GM21786 (cell line): Measurements from ENCODE around the gene C6orf136.

Experiments used
- ATAC-seq: cut with Tn5 transposase; IDR thresholded peaks from one replicate; pipeline ENCODE4 v1.9.1; 2021; ENCODE audit not compliant: unreplicated experiment

The C6orf136 gene

DNA sequence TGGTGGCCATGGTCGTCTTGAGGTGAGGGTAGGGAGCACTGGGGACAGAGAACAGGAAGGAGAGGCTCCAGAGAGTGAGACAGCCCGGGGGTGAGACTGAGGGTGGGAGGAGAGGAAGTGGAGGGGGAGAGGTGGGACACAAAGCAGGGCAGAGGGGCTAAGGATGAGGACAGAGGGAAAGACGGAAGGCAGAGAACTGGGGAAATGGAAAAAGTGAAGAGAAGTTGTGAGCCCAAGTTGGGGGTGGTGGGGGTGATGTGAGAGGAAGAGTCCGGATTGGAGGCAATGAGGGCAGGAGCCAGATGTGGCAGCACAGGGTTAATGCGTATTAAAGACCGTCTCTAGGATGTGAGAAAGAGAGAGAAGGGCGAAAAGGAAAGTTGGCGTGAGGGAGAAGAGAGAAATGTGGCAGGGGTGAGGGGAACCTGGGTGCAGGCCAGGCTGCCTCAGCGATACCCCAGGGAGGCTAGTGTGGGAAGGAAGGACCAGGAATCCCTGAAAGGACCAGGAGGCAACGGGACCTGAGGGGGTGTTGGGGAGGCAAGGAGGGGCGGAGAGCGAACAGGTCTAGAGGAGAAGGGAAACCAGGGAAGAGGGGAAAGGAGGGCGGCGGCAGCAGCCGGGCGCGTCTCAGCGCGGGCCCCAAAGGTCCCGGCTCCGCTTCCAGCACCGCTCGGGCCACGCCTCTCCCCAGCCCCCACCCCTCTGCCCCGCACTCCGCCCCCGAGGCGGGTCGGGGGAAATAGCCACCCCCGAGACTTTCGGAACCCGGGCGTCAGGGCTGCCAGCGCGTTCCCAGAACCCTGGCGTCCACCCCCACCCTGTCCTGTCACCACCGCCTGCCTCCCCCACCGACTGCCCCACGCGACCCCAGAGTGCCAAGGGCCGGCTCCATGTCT lies 39.3 kb downstream of the C6orf136 start, which contains the start of gene PPP1R18:
Gene PPP1R18, minus strand, starts transcription at position 637 of the 899 bp plus-strand sequence. Its CDS starts 627 bp downstream, at position 10.
- no peak for ATAC-seq

DNA sequence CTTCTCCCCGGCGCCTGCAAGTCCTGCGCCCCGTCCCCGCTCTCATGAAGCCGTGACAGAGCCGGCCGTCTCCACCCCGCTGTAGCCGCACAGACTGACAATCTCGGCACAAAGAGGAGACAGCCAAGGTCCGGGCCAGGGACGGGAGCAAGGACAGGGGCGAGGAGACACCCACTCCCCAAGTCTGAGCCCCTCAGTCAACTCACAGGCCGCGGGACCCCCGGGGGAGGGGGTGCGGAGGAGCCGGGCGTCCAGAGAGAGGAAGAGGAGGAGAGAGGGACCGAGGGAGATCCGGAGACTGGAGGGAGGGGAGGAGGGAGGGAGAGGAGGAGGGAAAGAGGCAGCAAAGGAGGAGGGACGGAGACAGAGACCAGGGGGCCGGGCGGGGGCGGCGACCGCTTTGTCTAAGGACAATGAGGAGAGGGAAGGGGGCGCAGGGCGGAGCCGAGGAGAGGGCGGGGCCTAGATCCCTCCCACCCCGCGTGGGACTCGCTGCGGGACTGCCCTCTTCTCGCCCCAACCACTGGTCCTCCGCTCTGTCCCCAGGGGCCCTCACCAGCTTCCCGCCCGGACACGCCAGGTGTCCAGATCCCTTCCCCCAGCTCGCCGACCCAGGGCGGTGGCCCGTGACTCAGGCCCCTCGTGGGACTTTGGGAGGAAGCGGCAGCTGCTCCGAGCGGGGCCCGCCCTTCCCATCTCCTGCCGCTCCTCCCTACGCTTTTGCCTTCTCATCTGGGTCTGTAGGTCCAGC lies 40.1 kb downstream of the C6orf136 start:
- peak; percentile 48 for ATAC-seq

DNA sequence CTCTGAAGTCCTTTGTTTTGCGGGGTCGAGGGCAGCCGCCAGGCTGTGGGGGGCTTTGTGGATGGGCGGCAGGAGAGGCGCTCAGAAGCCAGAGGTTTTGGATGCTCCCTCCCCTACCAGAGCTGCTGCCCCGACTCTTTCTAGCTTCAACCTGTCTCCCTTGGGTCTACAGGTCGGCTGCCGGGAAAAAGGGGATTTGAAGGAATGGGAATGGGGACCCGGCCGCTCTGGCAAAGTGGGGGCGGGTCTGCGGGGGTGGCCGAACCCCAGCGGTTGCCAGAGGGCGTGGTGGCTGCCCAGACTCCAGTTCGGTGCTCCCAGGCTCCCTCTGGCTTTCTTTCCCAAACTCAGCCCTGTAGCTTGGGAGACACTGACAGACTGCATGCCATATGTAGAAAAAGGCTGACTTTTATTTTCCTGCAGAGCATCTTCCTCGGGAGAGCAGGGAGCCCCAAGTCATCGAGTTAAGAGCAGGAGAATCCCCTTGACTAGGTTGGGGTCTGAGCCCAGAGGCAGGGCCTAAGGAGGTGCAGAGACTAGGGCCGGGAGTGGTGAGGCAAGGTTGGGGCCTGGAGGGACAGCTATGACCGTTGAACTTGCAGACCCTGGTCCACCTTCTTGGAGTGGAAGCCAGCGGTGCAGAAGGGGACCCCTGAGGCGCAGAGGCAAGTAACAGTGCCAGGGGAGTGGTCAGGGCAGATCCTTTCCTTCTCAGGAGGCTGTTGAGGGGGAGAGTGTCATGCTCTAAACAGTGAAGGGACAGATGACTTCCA lies 40.9 kb downstream of the C6orf136 start:
- ATAC-seq, result no peak

DNA sequence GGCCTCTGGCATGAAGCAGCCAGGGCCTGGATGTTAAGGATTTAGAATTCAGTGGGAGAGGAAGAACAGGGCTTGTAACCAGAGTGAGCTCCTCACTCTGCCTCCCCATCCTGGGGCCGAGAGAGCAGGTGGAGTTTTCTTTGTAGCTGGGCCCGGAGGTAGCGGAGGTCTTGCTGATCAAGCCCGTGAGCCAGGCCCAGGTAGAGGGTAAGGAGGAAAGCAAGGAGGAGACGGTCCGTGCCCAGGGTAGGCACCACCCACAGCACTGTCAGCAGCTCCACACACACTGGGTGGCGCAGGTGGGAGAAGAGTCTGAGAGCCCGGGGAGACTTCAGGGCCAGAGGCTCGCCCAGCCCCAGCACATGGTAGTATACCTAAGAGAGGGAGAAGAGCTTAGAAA lies 41.6 kb downstream of the C6orf136 start:
- ATAC-seq, result no peak

DNA sequence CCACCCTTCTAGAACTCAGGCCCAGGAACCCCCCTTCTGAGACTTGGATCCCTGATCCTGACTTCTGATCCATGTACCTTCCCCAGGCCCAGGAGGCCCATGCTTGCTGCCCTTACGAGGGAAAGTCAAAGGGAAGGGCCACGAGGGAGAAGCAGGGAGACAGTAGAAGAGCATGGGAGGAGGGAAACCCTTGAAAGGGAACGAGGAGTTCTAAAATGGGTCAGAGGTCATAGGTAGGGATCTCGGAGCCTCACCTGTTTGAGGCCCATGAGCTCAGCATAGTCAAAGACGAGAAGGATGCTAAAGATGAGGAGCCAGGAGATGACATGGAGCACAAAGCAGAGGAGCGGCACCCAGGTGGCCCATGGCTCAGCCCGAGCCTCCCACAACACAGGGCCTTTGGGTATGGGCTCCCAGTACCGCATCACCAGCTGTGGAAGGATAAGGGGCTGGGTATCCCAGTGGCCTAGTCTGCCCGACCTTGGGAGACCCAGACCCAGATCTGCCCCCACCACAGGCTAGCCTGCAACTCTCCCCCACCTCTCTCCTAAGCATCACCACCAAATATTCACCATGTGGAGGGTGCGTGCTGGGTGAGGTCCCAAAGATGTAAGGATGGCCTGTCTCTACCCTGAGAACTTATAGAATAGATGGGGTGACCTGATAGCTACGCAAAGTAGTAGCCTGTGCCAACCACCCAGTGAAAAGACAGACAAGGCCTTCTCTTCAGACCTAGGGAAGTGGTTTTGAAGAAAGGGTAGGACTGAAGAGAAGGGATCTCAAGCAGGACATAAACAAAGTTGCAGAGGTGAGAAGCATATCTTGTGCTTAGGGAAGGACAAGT lies 42.3 kb downstream of the C6orf136 start:
- no peak for ATAC-seq

DNA sequence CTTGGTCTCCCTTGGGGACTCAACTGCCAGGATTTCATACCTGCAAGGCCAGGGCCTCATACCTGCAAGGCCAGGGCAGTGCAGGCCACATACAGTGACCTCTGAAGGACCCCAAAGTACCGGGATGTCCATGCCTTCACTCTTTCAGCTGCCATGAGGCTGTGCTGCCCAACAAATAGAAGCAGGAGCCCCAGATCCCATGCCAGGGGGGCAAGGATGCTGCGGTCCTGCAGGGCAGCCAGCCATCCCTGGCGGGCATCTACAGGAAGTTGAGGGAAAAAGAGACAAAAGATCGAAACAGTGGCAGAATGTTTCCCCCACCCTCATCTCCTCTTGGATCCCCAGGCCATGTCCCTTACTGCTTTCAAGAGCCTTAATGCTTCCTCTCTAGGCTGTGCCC lies 43.1 kb downstream of the C6orf136 start:
- no peak for ATAC-seq

DNA sequence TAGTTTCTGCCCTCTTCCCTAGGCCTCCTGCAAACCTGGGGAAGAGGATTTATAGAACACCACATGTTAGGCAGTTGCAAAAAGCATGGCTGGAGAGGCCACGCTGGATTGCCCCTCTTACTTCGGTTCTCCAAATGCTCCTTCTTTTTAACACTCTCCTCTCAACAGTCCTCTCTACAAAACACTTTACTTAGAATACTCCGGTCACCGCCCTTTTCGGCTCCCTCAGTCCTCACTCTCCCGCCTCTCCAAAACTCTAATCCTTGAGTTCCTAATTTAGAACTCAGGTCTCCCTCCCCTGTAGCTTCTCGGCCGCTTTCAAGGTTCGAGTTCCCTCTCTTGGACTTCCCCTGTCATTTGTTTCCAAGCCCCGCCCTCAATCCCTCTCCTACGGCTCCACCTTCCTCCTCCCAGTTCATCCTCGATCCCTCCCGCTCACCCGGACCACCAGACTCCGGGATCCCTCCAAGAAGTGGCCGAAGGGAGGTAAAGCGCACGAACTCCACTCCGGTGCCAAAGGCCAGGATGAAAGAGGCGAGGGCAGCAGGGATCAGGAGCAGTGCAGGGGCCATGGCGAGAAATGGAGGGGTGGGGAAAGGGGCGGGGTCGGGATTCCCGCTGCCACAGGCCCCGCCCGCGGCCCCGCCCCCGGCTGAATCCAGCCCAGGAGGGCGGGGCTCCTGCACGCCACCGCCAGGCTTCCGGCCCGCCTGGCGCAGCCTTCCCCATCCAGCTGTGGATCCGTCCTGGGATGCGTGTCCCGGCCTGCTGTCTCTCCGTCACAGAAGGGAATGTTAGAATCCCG lies 43.7 kb downstream of the C6orf136 start, which contains the start of gene NRM:
Gene NRM, minus strand, starts transcription at position 582 of the 805 bp plus-strand sequence. Its CDS starts 10 bp downstream, at position 572.
- ATAC-seq, result peak; percentile 32

DNA sequence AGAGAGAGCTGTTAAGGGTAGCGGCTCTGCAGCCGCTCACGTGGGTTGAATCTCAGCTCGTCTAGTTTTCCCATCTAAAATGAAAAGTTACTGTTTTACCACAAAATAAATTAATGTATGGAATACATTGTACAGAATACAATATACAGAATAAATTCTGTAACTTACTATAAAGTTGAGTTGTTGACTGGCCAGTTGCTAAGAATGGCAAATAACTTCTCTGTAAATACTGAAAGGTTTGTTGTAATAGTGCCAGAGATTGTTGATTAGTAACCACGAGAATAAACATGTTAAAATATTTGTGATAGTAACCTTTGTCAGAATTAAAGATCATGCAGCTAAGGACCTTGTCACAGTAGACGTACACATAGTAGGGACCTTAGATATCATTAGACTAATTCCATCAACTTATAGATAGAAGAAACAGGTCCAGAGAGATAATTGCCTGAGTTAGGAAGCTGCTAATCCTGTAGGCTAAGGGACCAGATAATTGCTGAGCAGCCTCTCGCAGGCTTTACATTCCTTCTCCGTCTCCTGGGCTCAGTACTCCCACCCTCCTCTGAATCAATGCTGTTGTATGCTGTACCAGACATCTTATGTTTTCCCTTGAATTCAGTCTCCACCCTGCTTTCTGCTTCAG lies 44.4 kb downstream of the C6orf136 start:
- no peak for ATAC-seq

DNA sequence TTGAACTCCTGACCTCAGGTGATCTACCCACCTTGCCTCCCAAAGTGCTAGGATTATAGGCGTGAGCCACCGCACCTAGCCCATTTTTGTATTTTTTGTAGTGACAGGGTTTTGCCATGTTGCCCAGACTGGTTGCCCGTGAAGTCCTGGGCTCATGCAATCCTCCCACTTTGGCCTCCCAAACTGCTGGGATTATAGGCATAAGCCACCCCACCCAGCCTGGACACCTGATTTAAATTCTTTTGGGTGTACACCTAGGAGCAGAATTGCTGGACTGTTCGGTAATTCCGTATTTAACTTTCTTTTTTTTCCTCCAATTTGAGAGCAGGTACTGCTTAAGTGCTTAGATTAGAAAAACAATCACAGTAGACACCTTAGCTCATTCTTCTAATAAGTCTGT lies 49.5 kb downstream of the C6orf136 start:
- ATAC-seq, result no peak

DNA sequence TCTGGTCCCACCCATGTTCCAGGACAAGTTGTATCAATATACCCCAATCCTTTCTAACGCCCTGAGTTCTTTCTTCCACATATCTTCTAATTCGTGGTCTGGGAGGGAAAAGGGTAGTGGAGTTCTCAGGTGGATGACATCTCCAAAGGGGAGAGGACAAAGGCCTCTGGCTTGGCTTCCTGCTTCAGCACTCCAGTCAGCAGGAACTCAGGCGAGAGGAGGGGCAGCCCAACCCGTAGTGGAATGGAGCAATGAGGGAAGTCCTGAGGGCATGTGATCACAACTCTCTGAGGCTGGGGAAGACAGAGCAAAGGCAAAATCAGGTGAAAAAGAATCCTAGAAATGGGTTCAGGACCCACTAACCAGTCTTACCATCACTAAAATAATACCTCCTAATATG lies 53.4 kb downstream of the C6orf136 start:
- no peak for ATAC-seq
